IMR-90 (cell line): ENCODE results near the gene WASL. TPM values are rescaled to one million over a fixed set of nuclear protein-coding genes. Genes with fewer than 3 reads are reported as not detected.

Source experiments
- ATAC-seq: fragments of 200-7000 bp; cut with Tn5 transposase; 2 replicates; pipeline ENCODE4 v1.9.1; 2020; ENCODE audit warnings: low read depth, mild to moderate bottlenecking, moderate library complexity
- BruUV-seq: library from RNA; stranded (reverse); fragments of 400-500 nt; replicated peaks from 2 replicates; lab custom pipeline; 2021; lab: Mats Ljungman, UMichigan
- CTCF ChIA-PET: fragments of 300-600 bp; formaldehyde crosslinking; extraction: SDS; loops from one replicate; lab custom pipeline; 2021; ENCODE audit warnings: antibody characterized with exemption; lab: Yijun Ruan, JAX
- POLR2A ChIA-PET: fragments of 300-600 bp; sonication (Branson Sonifier 250); formaldehyde crosslinking; loops from one replicate; lab custom pipeline; 2022; ENCODE audit warnings: antibody characterized with exemption; ENCODE audit not compliant: unreplicated experiment; lab: Charles Lee
- DNase-seq: peaks from one replicate; pipeline ENCODE4 v3.0.0; 2013
- H2AFZ ChIP-seq: replicated peaks from 2 replicates; pipeline ENCODE3; 2013; ENCODE audit warnings: low read length, mild to moderate bottlenecking; ENCODE audit not compliant: poor library complexity
- H2AK5ac ChIP-seq: 2 replicates; pipeline ENCODE4 v1.6.1; 2013; ENCODE audit warnings: low read depth, low read length, inconsistent platforms
- H2AK9ac ChIP-seq: replicated peaks from 2 replicates; pipeline ENCODE3; 2013; ENCODE audit warnings: mild to moderate bottlenecking, low read depth, low read length, moderate library complexity; ENCODE audit not compliant: poor library complexity
- H2BK120ac ChIP-seq: 2 replicates; pipeline ENCODE4 v1.6.1; 2013; ENCODE audit warnings: low read depth, low read length, inconsistent platforms
- H2BK15ac ChIP-seq: 3 replicates; pipeline ENCODE4 v1.6.1; 2013; ENCODE audit warnings: low read depth, low read length, inconsistent platforms
- H2BK20ac ChIP-seq: 2 replicates; pipeline ENCODE4 v1.6.1; 2013; ENCODE audit warnings: low read depth, mild to moderate bottlenecking, inconsistent platforms, low read length, moderate library complexity
- H2BK5ac ChIP-seq: 2 replicates; pipeline ENCODE4 v1.6.1; 2013; ENCODE audit warnings: mild to moderate bottlenecking, low read depth, low read length, inconsistent platforms; ENCODE audit not compliant: poor library complexity, severe bottlenecking
- H3K14ac ChIP-seq: replicated peaks from 2 replicates; pipeline ENCODE4 v1.6.1; 2013; ENCODE audit warnings: low read depth, low read length, inconsistent platforms
- H3K18ac ChIP-seq: 2 replicates; pipeline ENCODE4 v1.6.1; 2013; ENCODE audit warnings: low read depth, low read length, control low read depth
- H3K23ac ChIP-seq: 2 replicates; pipeline ENCODE4 v1.6.1; 2013; ENCODE audit warnings: low read depth, low read length, inconsistent platforms
- H3K27ac ChIP-seq: 2 replicates; pipeline ENCODE4 v1.5.1; 2013; ENCODE audit warnings: mild to moderate bottlenecking, control low read depth, low read length; ENCODE audit not compliant: insufficient read depth
- H3K27me3 ChIP-seq: 2 replicates; pipeline ENCODE4 v1.6.1; 2013; ENCODE audit warnings: low read length; ENCODE audit not compliant: control insufficient read depth, insufficient read depth
- H3K36me3 ChIP-seq: 2 replicates; pipeline ENCODE4 v1.6.1; 2013; ENCODE audit warnings: low read length, mixed read lengths; ENCODE audit not compliant: control insufficient read depth, insufficient read depth
- H3K4ac ChIP-seq: 2 replicates; pipeline ENCODE4 v1.6.1; 2013; ENCODE audit warnings: low read depth, low read length, inconsistent platforms
- H3K4me1 ChIP-seq: 2 replicates; pipeline ENCODE4 v1.6.1; 2013; ENCODE audit warnings: low read length, mixed read lengths; ENCODE audit not compliant: control insufficient read depth, insufficient read depth
- H3K4me2 ChIP-seq: 2 replicates; pipeline ENCODE4 v1.6.1; 2013; ENCODE audit warnings: low read depth, mild to moderate bottlenecking, control low read depth, low read length, moderate library complexity
- H3K4me3 ChIP-seq: 2 replicates; pipeline ENCODE4 v1.5.1; 2013; ENCODE audit warnings: low read depth, mild to moderate bottlenecking, control low read depth, low read length, moderate library complexity; ENCODE audit not compliant: insufficient read depth
- H3K56ac ChIP-seq: 2 replicates; pipeline ENCODE4 v1.6.1; 2013; ENCODE audit warnings: low read length, inconsistent platforms; ENCODE audit not compliant: insufficient read depth; ENCODE audit errors: extremely low read depth
- H3K79me1 ChIP-seq, 2 experiments: 2 replicates each; pipeline ENCODE4 v1.6.1; 2013; ENCODE audit warnings: low read length in 2 of 2, inconsistent platforms in 1 of 2, low read depth in 1 of 2
- H3K9ac ChIP-seq: 2 replicates; pipeline ENCODE4 v1.6.1; 2013; ENCODE audit warnings: low read depth, low read length, control low read depth
- H3K9me1 ChIP-seq: 2 replicates; pipeline ENCODE4 v1.6.1; 2013; ENCODE audit warnings: low read length, inconsistent platforms; ENCODE audit not compliant: insufficient read depth
- H3K9me3 ChIP-seq: 2 replicates; pipeline ENCODE4 v1.6.1; 2013; ENCODE audit warnings: low read length; ENCODE audit not compliant: control insufficient read depth, insufficient read depth
- H4K20me1 ChIP-seq: 2 replicates; pipeline ENCODE4 v1.6.1; 2013; ENCODE audit warnings: low read length, inconsistent platforms; ENCODE audit not compliant: insufficient read depth
- H4K5ac ChIP-seq: 2 replicates; pipeline ENCODE4 v1.6.1; 2013; ENCODE audit warnings: mild to moderate bottlenecking, low read depth, low read length, control low read depth
- H4K8ac ChIP-seq, 2 experiments: 2 replicates each; pipeline ENCODE4 v1.6.1; 2013; ENCODE audit warnings: low read depth in 2 of 2, low read length in 2 of 2, control low read depth in 1 of 2, inconsistent platforms in 1 of 2
- H4K91ac ChIP-seq: 2 replicates; pipeline ENCODE4 v1.6.1; 2013; ENCODE audit warnings: low read depth, low read length, inconsistent platforms; ENCODE audit not compliant: insufficient read depth
- CEBPB ChIP-seq: IDR thresholded peaks from 2 replicates; pipeline ENCODE4 v1.6.1; 2012; ENCODE audit warnings: low read depth, low read length, improper control_type of control experiment
- CTCF ChIP-seq: conservative IDR thresholded peaks from 2 replicates; pipeline ENCODE4 v1.5.1; 2012; ENCODE audit warnings: mild to moderate bottlenecking, low read depth, low read length, improper control_type of control experiment
- ELK1 ChIP-seq: fragments of 150-350 bp; IDR thresholded peaks from 2 replicates; pipeline ENCODE4 v1.6.1; 2016; ENCODE audit warnings: low read depth, mild to moderate bottlenecking, low read length, moderate library complexity, borderline replicate concordance
- FOS ChIP-seq: fragments of 150-350 bp; IDR thresholded peaks from 2 replicates; pipeline ENCODE4 v1.6.1; 2016; ENCODE audit warnings: low read depth, low read length
- MAFK ChIP-seq: IDR thresholded peaks from 2 replicates; pipeline ENCODE4 v1.6.1; 2012; ENCODE audit warnings: low read depth, low read length, improper control_type of control experiment
- MAZ ChIP-seq: IDR thresholded peaks from 2 replicates; pipeline ENCODE4 v1.6.1; 2012; ENCODE audit warnings: low read depth, mild to moderate bottlenecking, low read length, improper control_type of control experiment, moderate library complexity, borderline replicate concordance
- NFE2L2 ChIP-seq: fragments of 150-350 bp; IDR thresholded peaks from 2 replicates; pipeline ENCODE4 v1.6.1; 2016; ENCODE audit warnings: low read depth, mild to moderate bottlenecking, low read length
- RAD21 ChIP-seq: IDR thresholded peaks from 2 replicates; pipeline ENCODE4 v1.6.1; 2012; ENCODE audit warnings: low read length, improper control_type of control experiment
- RFX5 ChIP-seq: IDR thresholded peaks from 2 replicates; pipeline ENCODE4 v1.8.0; 2012; ENCODE audit warnings: low read depth, mild to moderate bottlenecking, low read length, moderate library complexity
- USF2 ChIP-seq: fragments of 150-350 bp; IDR thresholded peaks from 2 replicates; pipeline ENCODE4 v1.6.1; 2017; ENCODE audit warnings: mild to moderate bottlenecking, antibody characterized with exemption, low read length, low read depth
- WGBS, 2 experiments: methylation state at CpG; one replicate each; pipeline versions ENCODE4 v1.1.5 to v1.1.7; 2013; ENCODE audit warnings: missing lambda C conversion rate in 2 of 2; ENCODE audit not compliant: insufficient read length in 1 of 2; ENCODE audit errors: extremely low coverage in 2 of 2; 5-methylcytosine and 5-hydroxymethylcytosine counted together
- dilution Hi-C: fragments of 300-500 bp; cut with HindIII; formaldehyde crosslinking; loops from one replicate; pipeline ENCODE4 v1.14.3; 2018; ENCODE audit warnings: low sequenced_read_pairs; ENCODE audit not compliant: unreplicated experiment
- in situ Hi-C: fragments of 300-500 bp; cut with MboI; formaldehyde crosslinking; loops from 3 replicates; pipeline ENCODE4 v1.14.3; 2019; ENCODE audit warnings: low sequenced_read_pairs, inconsistent platforms, mixed read lengths
- intact Hi-C: fragments of 100-400 bp; cut with micrococcal nuclease; formaldehyde crosslinking; loops from 2 replicates; pipeline ENCODE4 v1.10.0; 2022
- polyA plus RNA-seq, 3 experiments: library from polyadenylated mRNA; depleted of rRNA; stranded (reverse); fragments of >200 nt; gene quantifications; 2 replicates each; pipeline ENCODE4 v1.2.3, GENCODE V29; 2012; ENCODE audit warnings: low replicate concordance in 1 of 3
- total RNA-seq: library from RNA; depleted of rRNA; stranded (reverse); fragments of >200 nt; gene quantifications from 2 replicates; pipeline ENCODE4 v1.2.3, GENCODE V29; 2012

WASL gene
- total and polyA plus RNA-seq, 2 of the 4 experiments (the other 2 are of a cell fraction): 2.3 to 7.9 TPM

GRCh38 chr7:123673752-123674398 is 74.9 kb downstream of the WASL start:
- Histone ChIP-seq H2BK15ac (no peak overlapping the region), H2BK5ac (no peak overlapping the region), H3K27me3 (no peaks in the 10 kb centered on the region), H4K5ac (no peak overlapping the region), H3K9me1 (no peaks in the 10 kb centered on the region), H3K14ac (no peak overlapping the region), H3K4me3 (no peak overlapping the region), H3K4ac (no peak overlapping the region), H3K36me3 (no peaks in the 10 kb centered on the region), H2AFZ (no peak overlapping the region), H2AK9ac (no peak overlapping the region), H3K9me3 (no peaks in the 10 kb centered on the region), H4K91ac (no peak overlapping the region), H3K18ac (no peak overlapping the region), H3K4me1 (peaks cover 4% of the 10 kb centered on the region; the same call in 1 of the 2 replicates), H4K20me1 (no peaks in the 10 kb centered on the region), H3K23ac (no peak overlapping the region), H3K4me2 (no peak overlapping the region), H3K56ac (no peak overlapping the region), H2BK120ac (no peak overlapping the region), H3K9ac (no peak overlapping the region), H2BK20ac (no peak overlapping the region), H4K8ac (no peak overlapping the region), H3K79me1 (no peaks in the 10 kb centered on the region), H3K27ac (no peak overlapping the region), H2AK5ac (no peak overlapping the region)
- no CpG with 5 or more reads among the region's 3 CpGs for WGBS, 2 experiments
- DNase-seq (no peak), ATAC-seq (peak; percentile 47; the same call in 1 of the 2 replicates)
- ChIA-PET POLR2A (no interaction called here), CTCF (interaction anchor here (0.6 kb wide), 1 partner anchor 18 kb away, joined by 3 read pairs; the partner anchor contains the start of gene LMOD2)
- BruUV-seq: no TSS peak
- TF ChIP-seq RFX5 (no peak), CTCF (no peak), MAFK (no peak), CEBPB (no peak), USF2 (no peak), MAZ (no peak), FOS (no peak), NFE2L2 (no peak), RAD21 (no peak), ELK1 (no peak)
- dilution Hi-C loops (no loop called here), in situ Hi-C loops (no loop called here), intact Hi-C loops (no loop called here)
